HCT116 (cell line): ENCODE measurements around the gene TBPL1. TPM values are rescaled to one million over a fixed set of nuclear protein-coding genes. Genes with fewer than 3 reads are reported as not detected.
A peak's percentile ranks its signal among the peaks of the same experiment; 100 is the strongest.

Experiments
- ATAC-seq: fragments of 200-7000 bp; cut with Tn5 transposase; 2 replicates; pipeline ENCODE4 v1.9.1; 2020; ENCODE audit warnings: mild to moderate bottlenecking, moderate library complexity
- BruUV-seq: library from RNA; stranded (reverse); fragments of 400-500 nt; replicated peaks from 2 replicates; lab custom pipeline; 2021; lab: Mats Ljungman, UMichigan
- CTCF ChIA-PET: fragments of 300-600 bp; sonication (Branson Sonifier 250); formaldehyde crosslinking; loops from one replicate; lab custom pipeline; 2021; ENCODE audit warnings: antibody characterized with exemption; lab: Charles Lee
- POLR2A ChIA-PET: fragments of 300-600, 350-600 bp; sonication (Branson Sonifier 250); formaldehyde crosslinking; loops from one replicate; lab custom pipeline; 2021; ENCODE audit warnings: antibody characterized with exemption; lab: Charles Lee
- RAD21 ChIA-PET, 2 experiments: fragments of 300-600 bp; sonication (Branson Sonifier 250); formaldehyde crosslinking; loops; one replicate each; lab custom pipeline; 2023; ENCODE audit warnings: low total read pairs in 2 of 2; ENCODE audit not compliant: uncharacterized antibody in 2 of 2, unreplicated experiment in 2 of 2, low non-redundant PET in 1 of 2; lab: Charles Lee
- DNase-seq: peaks from one replicate; pipeline ENCODE4 v3.0.0-alpha.2; 2010; ENCODE audit warnings: low read depth, low spot score
- H2AFZ ChIP-seq: fragments of 200-600 bp; shearing (Covaris generic), sonication (generic); 2 replicates; pipeline ENCODE4 v1.6.1; 2017; ENCODE audit warnings: low read depth, mixed run types, mixed read lengths, antibody characterized with exemption, low read length; ENCODE audit not compliant: poor library complexity, severe bottlenecking
- H3K27ac ChIP-seq: 2 replicates; pipeline ENCODE4 v1.5.1; 2012; ENCODE audit warnings: low read depth, low read length
- H3K27me3 ChIP-seq: fragments of 200-600 bp; sonication (generic); 2 replicates; pipeline ENCODE4 v1.6.1; 2016; ENCODE audit warnings: mixed run types, low read length, mixed read lengths; ENCODE audit not compliant: insufficient read depth
- H3K36me3 ChIP-seq, 2 experiments: fragments of 200-500 bp in 1 of 2; fragments of 200-600 bp in 1 of 2; sonication (Bioruptor generic) in 1 of 2; sonication (generic) in 1 of 2; 2 replicates each; pipeline versions ENCODE4 v1.5.1 to v1.6.1; 2014 to 2016; ENCODE audit warnings: low read length in 2 of 2, inconsistent platforms in 1 of 2, mixed read lengths in 1 of 2, mixed run types in 1 of 2; ENCODE audit not compliant: insufficient read depth in 2 of 2, control insufficient read depth in 1 of 2
- H3K4me1 ChIP-seq, 2 experiments: fragments of 200-600 bp in 1 of 2; sonication (generic) in 1 of 2; 2 replicates each; pipeline versions ENCODE4 v1.5.1 to v1.6.1; 2012 to 2017; ENCODE audit warnings: low read length in 2 of 2, inconsistent platforms in 1 of 2, mild to moderate bottlenecking in 1 of 2, mixed read lengths in 1 of 2, mixed run types in 1 of 2, moderate library complexity in 1 of 2; ENCODE audit not compliant: insufficient read depth in 2 of 2, control insufficient read depth in 1 of 2
- H3K4me2 ChIP-seq: fragments of 200-600 bp; sonication (generic); 2 replicates; pipeline ENCODE4 v1.6.1; 2017; ENCODE audit warnings: mixed run types, low read length, mixed read lengths
- H3K4me3 ChIP-seq, 2 experiments: fragments of 200-600 bp in 1 of 2; sonication (generic) in 1 of 2; replicated peaks in 1 of 2; 2 replicates each; pipeline ENCODE4 v1.5.1; 2011 to 2016; ENCODE audit warnings: low read length in 2 of 2, control low read depth in 1 of 2, low read depth in 1 of 2, mild to moderate bottlenecking in 1 of 2, mixed read lengths in 1 of 2, mixed run types in 1 of 2
- H3K79me2 ChIP-seq: fragments of 200-600 bp; sonication (generic); 2 replicates; pipeline ENCODE4 v1.6.1; 2017; ENCODE audit warnings: mild to moderate bottlenecking, mixed run types, low read length, moderate library complexity, mixed read lengths; ENCODE audit not compliant: insufficient read depth
- H3K9ac ChIP-seq: fragments of 200-600 bp; sonication (generic); 2 replicates; pipeline ENCODE4 v1.6.1; 2016; ENCODE audit warnings: low read length, mixed read lengths
- H3K9me2 ChIP-seq: fragments of 200-600 bp; sonication (generic), shearing (Covaris generic); 2 replicates; pipeline ENCODE4 v1.6.1; 2017; ENCODE audit warnings: mixed run types, mild to moderate bottlenecking, moderate library complexity; ENCODE audit not compliant: insufficient read depth
- H3K9me3 ChIP-seq, 2 experiments: fragments of 200-500 bp in 1 of 2; fragments of 200-600 bp in 1 of 2; sonication (Bioruptor generic) in 1 of 2; sonication (generic) in 1 of 2; 2 replicates each; pipeline ENCODE4 v1.6.1; 2014 to 2017; ENCODE audit warnings: low read length in 2 of 2, mixed read lengths in 2 of 2, inconsistent platforms in 1 of 2, low read depth in 1 of 2, mild to moderate bottlenecking in 1 of 2, mixed run types in 1 of 2, moderate library complexity in 1 of 2; ENCODE audit not compliant: control insufficient read depth in 1 of 2, insufficient read depth in 1 of 2
- H4K20me1 ChIP-seq: fragments of 200-600 bp; sonication (generic), shearing (Covaris generic); 2 replicates; pipeline ENCODE4 v1.6.1; 2017; ENCODE audit warnings: mixed run types, mild to moderate bottlenecking, moderate library complexity; ENCODE audit not compliant: insufficient read depth
- CTCF ChIP-seq, 3 experiments: fragments of 200-600 bp in 1 of 3; sonication (generic) in 1 of 3; IDR thresholded peaks in 2 of 3; conservative IDR thresholded peaks in 1 of 3; 2 replicates each; pipeline ENCODE4 v1.5.1; 2012 to 2017; ENCODE audit warnings: low read depth in 2 of 3, low read length in 2 of 3, antibody characterized with exemption in 1 of 3, borderline replicate concordance in 1 of 3, control low read depth in 1 of 3, mild to moderate bottlenecking in 1 of 3, mixed read lengths in 1 of 3, mixed run types in 1 of 3, moderate library complexity in 1 of 3; ENCODE audit not compliant: insufficient read depth in 1 of 3
- FOSL1 ChIP-seq: IDR thresholded peaks from 2 replicates; pipeline ENCODE4 v1.6.1; 2012; ENCODE audit warnings: low read depth
- JUND ChIP-seq: IDR thresholded peaks from 2 replicates; pipeline ENCODE4 v1.6.1; 2012
- POLR2A ChIP-seq: IDR thresholded peaks from 2 replicates; pipeline ENCODE4 v1.7.0; 2011; ENCODE audit warnings: borderline replicate concordance; ENCODE audit not compliant: insufficient read depth, insufficient read length; ENCODE audit errors: extremely low read depth
- SIN3A ChIP-seq: IDR thresholded peaks from 2 replicates; pipeline ENCODE4 v1.6.1; 2012; ENCODE audit warnings: low read depth
- TCF7L2 ChIP-seq: IDR thresholded peaks from 2 replicates; pipeline ENCODE4 v1.7.0; 2011; ENCODE audit warnings: borderline replicate concordance, inconsistent platforms; ENCODE audit not compliant: insufficient read depth, insufficient read length; ENCODE audit errors: extremely low read depth
- YY1 ChIP-seq: IDR thresholded peaks from 2 replicates; pipeline ENCODE4 v1.6.1; 2011; ENCODE audit warnings: low read length, low read depth, moderate library complexity, mild to moderate bottlenecking; ENCODE audit not compliant: insufficient replicate concordance; ENCODE audit errors: extremely low read depth
- ZFX ChIP-seq: fragments of 450-650 bp; IDR thresholded peaks from 2 replicates; pipeline ENCODE4 v1.6.1; 2017
- intact Hi-C: fragments of 100-400 bp; cut with micrococcal nuclease; formaldehyde crosslinking; loops from 2 replicates; pipeline ENCODE4 v1.10.0; 2022
- total RNA-seq: library from RNA; stranded (reverse); gene quantifications from one replicate; pipeline ENCODE4 v1.2.1, GENCODE V29; 2021; ENCODE audit not compliant: unreplicated experiment

The TBPL1 gene
- total RNA-seq, 1 experiment from 2014 or later: 34.9 TPM

- no peaks in the 10 kb centered on the region for H3K36me3 ChIP-seq
- TF ChIP-seq JUND: no peak
- TF ChIP-seq TCF7L2: no peak
- TF ChIP-seq CTCF (IDR thresholded peaks at IDR 0.05 in 2 of 3, conservative IDR thresholded peaks at IDR 0.05 in 1 of 3; ENCODE audit: borderline replicate concordance in 1 of 3, insufficient read depth in 1 of 3, low read depth in 2 of 3, low read length in 2 of 3): no peak
- TF ChIP-seq POLR2A: no peak
- TF ChIP-seq FOSL1: no peak
- no peak for TF ChIP-seq SIN3A
- TF ChIP-seq ZFX: no peak
- no peak for TF ChIP-seq YY1
- intact Hi-C loops: no loop called here
- H3K9ac ChIP-seq: no peak overlapping the region
- no peak overlapping the region for H3K27ac ChIP-seq
- no TSS peak for BruUV-seq
- H2AFZ ChIP-seq: no peak overlapping the region
- ATAC-seq (no peak), DNase-seq (no peak)
- 0 out of 2 replicates have a peak, but pooled peaks cover 3% of the 10 kb centered on the region for H4K20me1 ChIP-seq
- POLR2A ChIA-PET: interaction anchor here (1.1 kb wide), 1 partner anchor 109 kb away, joined by 3 read pairs; no protein-coding TSS in a partner anchor
- peak overlapping the region; percentile 71 for H3K4me2 ChIP-seq
- no peaks in the 10 kb centered on the region for H3K9me3 ChIP-seq
- 0 out of 4 replicates have a peak overlapping the region, but pooled peaks of 1 of the 2 experiments have one; percentile 87 for H3K4me3 ChIP-seq
- RAD21 ChIA-PET: no interaction called here
- H3K27me3 ChIP-seq: no peaks in the 10 kb centered on the region
- no peaks in the 10 kb centered on the region for H3K9me2 ChIP-seq
- CTCF ChIA-PET: interaction anchor here (0.9 to 1.4 kb wide), 2 partner anchors 109 to 142 kb away, joined by 3 to 5 read pairs (median 3); no protein-coding TSS in a partner anchor
- peaks cover 6 to 14% of the 10 kb centered on the region in 2 experiments; a peak in 3 of 4 replicates for H3K4me1 ChIP-seq
- H3K79me2 ChIP-seq: peaks cover 66% of the 10 kb centered on the region
Observed at GRCh38 chr6:133954657-133955576, 1.9 kb downstream of the TBPL1 start.
